ENCODE data around the gene OARD1. TPM values are rescaled to one million over a fixed set of nuclear protein-coding genes. Genes with fewer than 3 reads are reported as not detected.

The OARD1 gene
- total and polyA plus RNA-seq, 2 of the 8 experiments (the other 6 are each of a cell fraction or from before 2014, with no cell fraction given): 16.8 to 35.8 TPM

DNA sequence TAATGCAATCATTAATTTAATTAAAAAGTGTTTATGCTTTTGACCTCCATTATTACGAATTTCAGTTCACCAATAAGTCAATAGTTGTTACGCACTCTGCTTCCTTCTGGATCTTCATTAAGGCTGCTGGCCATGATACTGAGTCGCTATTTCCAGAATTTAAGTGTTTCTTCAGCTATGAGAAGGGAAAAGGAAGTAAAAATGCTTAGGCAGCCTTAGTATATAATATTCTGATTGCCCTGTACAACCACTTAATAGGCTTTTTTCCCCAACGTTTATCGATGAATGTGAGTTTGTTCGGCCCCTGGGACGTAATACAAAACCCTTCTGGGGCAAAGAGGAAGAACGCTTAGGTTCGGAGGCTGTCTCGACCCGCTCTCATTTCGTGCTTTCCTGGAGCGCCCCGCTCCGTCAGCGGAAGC is 644 bp downstream of the OARD1 start:
- Histone ChIP-seq H3K36me3 (ENCODE audit: control insufficient read depth in 2 of 4, insufficient read depth in 4 of 4, low read length in 3 of 4) (peaks cover 0 to 20% (median 9%) of the 10 kb centered on the region in 4 experiments; a peak in 6 of 8 replicates), H3K23ac (ENCODE audit: insufficient read length) (no peak overlapping the region), H4K8ac (ENCODE audit: extremely low read depth, insufficient read depth, low read length) (peak overlapping the region; percentile 97), H3K4me2 (ENCODE audit: insufficient read depth in 1 of 2, low read depth in 2 of 2, low read length in 2 of 2) (peak overlapping the region; percentile 87 to 89), H2BK120ac (replicated peaks; ENCODE audit: low read depth, low read length) (no peak overlapping the region), H3K9ac (replicated peaks in 1 of 4; ENCODE audit: extremely low read depth in 1 of 4, low read depth in 3 of 4, low read length in 3 of 4) (peak overlapping the region; percentile 85 to 94 (median 89); a peak in 6 of 7 replicates), H3K9me3 (ENCODE audit: insufficient read depth in 2 of 2, low read depth in 1 of 2, low read length in 1 of 2) (no peaks in the 10 kb centered on the region), H3K27ac (ENCODE audit: low read depth, low read length) (peak overlapping the region; percentile 96), H4K5ac (ENCODE audit: insufficient read length, low read depth, low read length) (peak overlapping the region; percentile 89), H3K18ac (ENCODE audit: extremely low read depth, low read length) (peak overlapping the region; percentile 0; the same call in 1 of the 2 replicates), H4K91ac (replicated peaks; ENCODE audit: insufficient read length, low read length) (no peak overlapping the region), H3K4me3 (ENCODE audit: extremely low read depth in 1 of 4, insufficient read depth in 2 of 4, low read depth in 3 of 4, low read length in 4 of 4) (peak overlapping the region; percentile 83 to 96 (median 92)), H3K23me2 (ENCODE audit: low read depth, low read length) (peaks cover 11% of the 10 kb centered on the region), H3K14ac (ENCODE audit: insufficient read length) (no peak overlapping the region), H3K4ac (replicated peaks; ENCODE audit: insufficient read length, low read depth, low read length) (no peak overlapping the region), H3K79me1 (ENCODE audit: low read depth, low read length) (no peaks in the 10 kb centered on the region), H2BK15ac (ENCODE audit: low read length) (no peak overlapping the region), H3K27me3 (replicated peaks in 1 of 4; ENCODE audit: control insufficient read depth in 3 of 4, extremely low read depth in 1 of 4, insufficient read depth in 3 of 4, low read length in 3 of 4) (no peaks in the 10 kb centered on the region), H2BK12ac (ENCODE audit: low read depth, low read length) (no peak overlapping the region), H3K56ac (replicated peaks; ENCODE audit: insufficient read length, low read depth, low read length) (peak overlapping the region; percentile 18), H2AK5ac (ENCODE audit: low read depth, low read length) (no peak overlapping the region), H4K20me1 (replicated peaks in 1 of 2; ENCODE audit: control insufficient read depth in 1 of 2, insufficient read depth in 2 of 2, low read length in 2 of 2) (peaks cover 0 to 7% of the 10 kb centered on the region in 2 experiments), H2AFZ (ENCODE audit: low read length) (peak overlapping the region; percentile 65; the same call in 1 of the 2 replicates), H3K79me2 (ENCODE audit: control insufficient read depth in 1 of 2, insufficient read depth in 2 of 2, low read length in 2 of 2) (peaks cover 22 to 29% of the 10 kb centered on the region in 2 experiments), H3K4me1 (replicated peaks in 1 of 4; ENCODE audit: control insufficient read depth in 3 of 4, insufficient read depth in 4 of 4, low read length in 3 of 4) (peaks cover 2 to 5% (median 4%) of the 10 kb centered on the region in 4 experiments; a peak in 3 of 7 replicates), H2BK20ac (ENCODE audit: low read length) (no peak overlapping the region), H2BK5ac (ENCODE audit: low read depth, low read length) (peak overlapping the region; percentile 95; the same call in 1 of the 2 replicates)
- POLR2A ChIA-PET (ENCODE audit: partially characterized antibody): interaction anchor here (1.1 to 2.6 kb wide), 4 partner anchors 9 to 44 kb away, joined by 4 to 9 read pairs (median 5); no protein-coding TSS in a partner anchor
- CTCF ChIA-PET (ENCODE audit: partially characterized antibody): interaction anchor here (0.7 to 1.0 kb wide), 4 partner anchors 32 to 338 kb away, joined by 3 read pairs; partner anchors contain the start of gene UNC5CL
- no peak for FAIRE-seq
- TF ChIP-seq CREB1 (IDR thresholded peaks at IDR 0.05) (peak; percentile 35; the same call in 1 of the 2 replicates), TAF1 (IDR thresholded peaks at IDR 0.05; ENCODE audit: low read depth, low read length) (peak; percentile 64; the same call in 1 of the 2 replicates), CHD1 (IDR thresholded peaks at IDR 0.05; ENCODE audit: low read depth, low read length) (no peak), TBP (IDR thresholded peaks at IDR 0.05; ENCODE audit: low read depth, low read length) (0 out of 2 replicates have a peak, but pooled peaks have one; percentile 51), TAF7 (optimal IDR thresholded peaks at IDR 0.05; ENCODE audit: borderline replicate concordance, low read depth, low read length) (no peak), HDAC2 (IDR thresholded peaks at IDR 0.05; ENCODE audit: borderline replicate concordance in 1 of 2, low read depth in 2 of 2, low read length in 2 of 2) (no peak), POLR2AphosphoS5 (IDR thresholded peaks at IDR 0.05; ENCODE audit: low read depth, low read length) (0 out of 2 replicates have a peak, but pooled peaks have one; percentile 67)
- TF ChIP-seq, protein P1, sequence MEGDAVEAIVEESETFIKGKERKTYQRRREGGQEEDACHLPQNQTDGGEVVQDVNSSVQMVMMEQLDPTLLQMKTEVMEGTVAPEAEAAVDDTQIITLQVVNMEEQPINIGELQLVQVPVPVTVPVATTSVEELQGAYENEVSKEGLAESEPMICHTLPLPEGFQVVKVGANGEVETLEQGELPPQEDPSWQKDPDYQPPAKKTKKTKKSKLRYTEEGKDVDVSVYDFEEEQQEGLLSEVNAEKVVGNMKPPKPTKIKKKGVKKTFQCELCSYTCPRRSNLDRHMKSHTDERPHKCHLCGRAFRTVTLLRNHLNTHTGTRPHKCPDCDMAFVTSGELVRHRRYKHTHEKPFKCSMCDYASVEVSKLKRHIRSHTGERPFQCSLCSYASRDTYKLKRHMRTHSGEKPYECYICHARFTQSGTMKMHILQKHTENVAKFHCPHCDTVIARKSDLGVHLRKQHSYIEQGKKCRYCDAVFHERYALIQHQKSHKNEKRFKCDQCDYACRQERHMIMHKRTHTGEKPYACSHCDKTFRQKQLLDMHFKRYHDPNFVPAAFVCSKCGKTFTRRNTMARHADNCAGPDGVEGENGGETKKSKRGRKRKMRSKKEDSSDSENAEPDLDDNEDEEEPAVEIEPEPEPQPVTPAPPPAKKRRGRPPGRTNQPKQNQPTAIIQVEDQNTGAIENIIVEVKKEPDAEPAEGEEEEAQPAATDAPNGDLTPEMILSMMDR (IDR thresholded peaks at IDR 0.05; ENCODE audit: control extremely low read depth in 1 of 3, insufficient read depth in 1 of 3, low read depth in 1 of 3, low read length in 3 of 3): peak in 2 of 3 experiments; percentile 4 to 23; a peak in 2 of 4 replicates
- WGBS, 2 experiments (ENCODE audit: extremely low coverage in 1 of 2, insufficient coverage in 1 of 2, insufficient read length in 1 of 2, insufficient replicate concordance in 2 of 2, low coverage in 1 of 2, low lambda C conversion rate in 2 of 2, missing lambda C conversion rate in 1 of 2): 2% methylated on average over 16 of the region's 16 CpGs; no CpG with 5 or more reads in 1 of the 2 experiments
- peak in 1 of 2 experiments; percentile 34 for DNase-seq (ENCODE audit: low read depth in 1 of 2, low spot score in 2 of 2)
